DMS79 (cell line): Measurements from ENCODE around the gene HTR2A.

ENCODE experiments used
- DNase-seq: peaks from one replicate; lab custom pipeline; 2025; lab: John Stamatoyannopoulos, UW

Gene HTR2A

DNA sequence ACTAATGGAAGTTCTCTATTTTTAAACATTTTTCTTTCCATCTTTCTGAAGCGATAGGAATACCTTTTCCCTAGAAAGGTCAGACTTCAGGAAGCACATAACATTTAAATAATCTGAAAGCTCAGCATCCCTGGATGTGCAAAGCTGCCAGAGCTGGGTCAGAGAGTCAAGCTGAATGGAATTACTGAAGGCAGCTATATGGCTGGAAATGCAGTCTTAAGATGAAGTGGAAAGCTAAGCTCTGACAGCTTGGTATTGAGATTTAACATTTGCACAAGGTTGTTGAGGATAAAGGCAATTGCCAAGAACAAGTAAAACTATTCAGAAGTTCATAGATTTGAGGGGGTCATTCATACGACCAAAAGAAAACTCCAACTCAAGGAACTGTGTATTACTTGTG lies 28.8 kb downstream of the HTR2A start:
- no peak for DNase-seq

DNA sequence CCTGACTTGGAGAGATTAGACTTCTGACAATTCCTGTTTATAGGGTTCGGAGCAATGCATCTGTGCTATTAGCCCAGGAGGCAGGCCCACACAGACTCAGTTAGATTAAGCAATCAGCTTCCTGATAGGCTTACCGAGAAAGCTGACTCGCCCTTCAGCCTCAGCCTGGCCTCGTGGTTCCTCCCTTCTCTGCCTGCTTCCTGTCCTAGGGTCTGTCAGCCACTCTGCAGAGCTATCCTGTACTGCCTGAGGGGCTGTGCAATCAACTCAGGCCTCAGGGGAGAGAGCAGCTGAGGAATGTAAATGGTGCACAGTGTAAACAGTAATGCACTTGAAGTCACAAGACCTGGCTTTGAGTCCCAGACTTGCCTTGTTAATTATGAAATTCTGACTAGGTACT lies 30.7 kb downstream of the HTR2A start:
- DNase-seq, result no peak

DNA sequence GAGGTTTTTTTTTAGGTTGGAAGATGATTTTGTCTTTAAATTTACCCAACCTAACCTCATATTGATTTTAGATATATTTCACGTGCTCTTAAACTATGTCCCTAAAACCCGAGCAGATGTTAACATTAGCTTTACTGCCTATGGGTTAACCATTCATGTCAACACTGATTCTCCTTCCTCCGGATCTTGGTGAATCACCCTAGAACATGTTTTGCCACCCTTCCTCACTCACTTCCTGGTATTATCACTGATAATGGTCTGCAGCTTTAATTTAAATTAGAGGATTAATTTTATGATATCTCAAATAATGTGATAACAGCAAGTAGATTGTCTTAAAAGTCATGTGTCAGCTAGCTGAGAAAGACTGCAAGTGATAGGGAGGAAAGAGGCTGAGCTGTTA lies 31.9 kb downstream of the HTR2A start:
- DNase-seq, result no peak

DNA sequence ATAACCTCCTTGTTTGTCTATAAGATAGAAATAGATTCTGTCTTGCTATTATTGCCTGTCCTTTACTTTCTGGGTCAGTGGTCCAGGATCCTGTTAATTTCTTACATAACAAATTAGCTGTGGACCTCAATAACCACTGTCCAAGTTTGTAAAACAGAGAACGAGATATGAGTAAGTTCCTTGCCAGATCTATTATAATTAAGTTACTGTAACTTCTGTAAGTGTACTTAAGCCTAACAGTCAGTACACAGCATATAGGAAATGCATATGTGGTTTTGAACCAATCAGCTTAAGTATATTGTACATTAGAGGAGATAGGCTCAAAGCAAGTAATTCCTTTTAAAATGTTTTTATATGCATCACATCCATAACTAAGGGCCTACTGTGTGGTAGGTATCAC lies 34.9 kb downstream of the HTR2A start:
- no peak for DNase-seq

DNA sequence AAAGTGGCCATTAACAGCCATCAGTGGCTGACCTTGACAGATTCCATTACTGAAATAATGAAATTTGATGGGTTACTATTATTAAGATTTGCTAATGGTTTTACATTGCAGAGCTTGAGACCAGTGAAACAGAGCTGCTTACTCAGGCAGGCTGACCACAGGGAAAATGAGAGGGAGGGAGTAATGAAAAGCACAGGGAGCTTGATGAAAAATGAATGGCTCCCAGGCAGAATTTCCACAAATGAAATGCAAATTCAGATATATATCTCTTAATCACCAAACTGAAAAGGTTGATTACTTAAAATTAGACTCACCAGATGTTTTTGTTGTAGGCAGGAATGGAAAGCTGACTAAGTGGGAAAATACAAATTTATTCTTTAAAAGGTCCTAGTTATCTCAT lies 36.1 kb downstream of the HTR2A start:
- DNase-seq, result no peak

DNA sequence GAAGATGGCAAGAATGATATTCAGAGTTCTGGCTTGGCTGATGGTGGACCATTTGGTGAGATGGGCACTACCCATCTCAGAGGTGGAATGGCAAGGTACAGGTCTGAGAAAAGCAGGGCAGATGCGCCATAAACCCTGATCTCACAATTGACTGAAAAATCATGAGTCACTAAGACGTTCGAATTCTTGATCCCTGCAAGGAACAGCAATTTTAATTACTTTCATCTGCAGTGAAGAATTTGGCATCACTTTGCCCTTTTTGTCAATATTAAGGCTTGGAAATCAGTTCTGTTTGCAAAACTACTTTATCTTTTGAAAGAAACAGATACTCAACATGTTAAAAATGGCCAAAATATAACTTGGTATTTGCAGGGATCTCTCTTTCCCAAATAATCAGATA lies 38.1 kb downstream of the HTR2A start:
- DNase-seq, result no peak

DNA sequence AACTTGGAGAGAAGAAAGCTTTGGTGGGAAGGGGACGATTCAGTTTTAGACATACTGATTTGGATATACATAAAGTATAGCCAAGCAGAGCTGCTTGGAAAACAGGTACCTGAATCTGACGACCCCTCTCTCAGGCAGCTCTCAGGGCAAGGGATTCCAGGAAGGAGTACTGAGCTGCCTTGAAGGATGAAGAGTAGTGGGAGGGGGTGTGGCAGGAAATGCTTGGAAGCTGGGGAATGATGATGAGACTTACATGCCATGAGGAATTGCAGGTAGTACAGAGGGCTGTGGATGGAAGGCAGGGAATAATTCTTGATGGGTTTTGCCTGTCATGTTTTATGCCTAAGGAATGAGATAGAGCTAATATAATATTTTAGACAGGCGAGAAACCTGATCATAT lies 38.7 kb downstream of the HTR2A start:
- DNase-seq, result no peak

DNA sequence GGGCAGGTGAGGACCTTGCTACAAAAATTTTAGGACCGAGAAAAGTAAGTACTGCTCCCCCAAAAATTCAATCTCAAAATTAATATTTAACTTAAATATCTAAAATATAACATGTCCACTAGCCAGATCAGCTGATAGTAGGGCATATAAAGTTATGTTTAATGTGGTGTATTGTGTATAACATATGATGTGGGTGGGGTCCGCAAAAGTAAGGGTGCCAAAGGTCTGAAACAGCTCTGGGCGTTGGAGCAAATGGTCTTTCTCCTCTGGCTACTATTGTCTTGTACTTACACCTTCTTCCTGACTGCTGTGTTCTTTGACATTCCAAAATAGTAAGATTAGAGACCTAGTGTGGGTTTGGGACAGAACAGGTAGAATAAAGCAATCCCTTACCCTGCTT lies 41.2 kb downstream of the HTR2A start:
- no peak for DNase-seq

DNA sequence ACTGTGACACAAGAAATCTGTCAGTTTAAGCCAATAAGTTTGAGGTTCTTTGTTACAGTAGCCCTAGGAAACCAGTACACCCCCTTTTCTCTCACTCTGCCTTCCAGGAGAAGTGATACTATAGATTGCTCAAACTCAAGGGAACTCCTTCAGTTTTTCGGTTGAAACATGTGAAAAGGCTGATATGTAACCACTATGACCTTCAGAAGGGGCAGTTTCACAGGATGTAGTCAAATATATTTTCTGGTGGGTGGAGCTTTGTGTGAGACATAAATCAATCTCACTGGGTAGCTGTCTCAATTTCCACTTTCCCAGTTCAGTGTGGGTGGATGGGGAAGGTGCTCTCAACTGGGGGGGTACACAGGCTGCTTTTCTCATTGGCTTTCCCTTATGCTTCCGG lies 41.7 kb downstream of the HTR2A start:
- DNase-seq, result no peak

DNA sequence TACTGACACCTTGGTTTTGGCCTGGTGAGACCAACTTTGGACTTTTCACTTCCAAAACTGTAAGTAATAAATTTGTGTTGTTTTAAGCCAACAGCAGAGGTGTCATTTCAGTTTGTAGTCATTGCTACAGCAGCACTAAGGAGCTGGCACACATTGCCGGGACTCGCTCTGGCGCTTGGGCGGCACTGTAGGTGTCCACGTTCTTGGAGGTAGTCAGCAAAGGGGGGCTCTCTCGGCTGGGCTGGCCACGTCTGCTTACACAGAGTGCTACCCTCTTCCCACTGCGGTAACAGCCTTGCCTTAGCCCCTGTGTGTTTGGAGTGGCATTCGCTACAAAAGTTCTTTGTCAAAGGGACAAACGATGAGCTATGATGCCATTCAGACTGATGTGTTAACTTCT lies 44.7 kb downstream of the HTR2A start:
- no peak for DNase-seq

DNA sequence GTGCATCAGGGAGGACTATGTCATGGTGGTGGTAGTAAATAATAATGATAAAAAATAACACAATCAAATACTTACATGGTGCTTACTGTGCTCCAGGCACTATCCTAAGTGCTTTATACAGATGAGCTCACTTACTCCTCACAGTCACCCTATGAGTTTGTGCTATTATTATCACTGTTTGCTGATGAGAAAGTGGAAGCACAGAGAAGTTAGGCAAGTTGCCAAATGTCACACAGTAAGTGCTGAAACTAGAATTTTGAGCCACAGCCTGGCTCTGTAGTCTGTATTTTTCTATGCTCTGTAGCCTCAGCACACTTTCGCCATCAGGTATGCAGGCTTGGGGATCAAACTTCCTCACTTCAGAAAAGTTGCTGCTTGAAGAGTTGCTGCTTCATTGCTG lies 46.6 kb downstream of the HTR2A start:
- DNase-seq, result no peak

DNA sequence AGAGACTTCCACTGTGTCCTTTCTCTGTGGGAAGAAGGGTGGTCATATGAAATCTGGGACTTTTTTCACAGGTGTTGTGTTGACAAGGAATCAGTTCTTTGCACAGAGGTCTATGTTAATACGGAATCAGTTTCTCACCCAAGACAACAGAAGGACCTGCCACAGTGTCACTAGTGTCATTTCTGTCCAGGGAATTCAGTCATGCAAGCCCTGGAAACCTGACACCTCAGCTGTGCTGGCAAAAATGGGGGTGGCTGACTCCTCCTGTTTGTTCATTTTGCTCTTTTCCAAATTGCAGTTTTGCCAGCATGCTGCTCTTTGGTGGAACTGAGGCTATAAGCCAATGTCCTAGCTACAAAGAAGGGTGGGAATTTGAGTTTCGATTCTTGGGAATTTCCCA lies 50.1 kb downstream of the HTR2A start:
- no peak for DNase-seq

DNA sequence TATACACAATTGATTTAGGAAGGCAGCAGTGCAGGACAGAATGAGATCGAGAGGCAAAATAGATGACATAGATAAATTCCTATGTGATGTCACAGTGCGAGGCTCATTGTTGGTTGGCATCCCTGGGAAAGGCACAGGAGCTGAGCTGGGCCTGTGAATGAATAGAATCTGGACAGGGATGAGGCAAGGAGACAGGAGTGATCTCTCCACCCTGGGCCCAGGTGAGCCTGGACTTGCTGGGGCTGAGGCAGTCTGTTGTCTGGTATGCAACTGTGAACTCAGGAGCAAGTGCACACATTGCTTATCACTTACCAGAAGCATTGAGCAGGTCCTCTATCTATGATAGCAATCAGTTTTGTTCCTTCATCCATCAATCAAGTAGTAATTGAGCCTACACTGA lies 51.7 kb downstream of the HTR2A start:
- no peak for DNase-seq

DNA sequence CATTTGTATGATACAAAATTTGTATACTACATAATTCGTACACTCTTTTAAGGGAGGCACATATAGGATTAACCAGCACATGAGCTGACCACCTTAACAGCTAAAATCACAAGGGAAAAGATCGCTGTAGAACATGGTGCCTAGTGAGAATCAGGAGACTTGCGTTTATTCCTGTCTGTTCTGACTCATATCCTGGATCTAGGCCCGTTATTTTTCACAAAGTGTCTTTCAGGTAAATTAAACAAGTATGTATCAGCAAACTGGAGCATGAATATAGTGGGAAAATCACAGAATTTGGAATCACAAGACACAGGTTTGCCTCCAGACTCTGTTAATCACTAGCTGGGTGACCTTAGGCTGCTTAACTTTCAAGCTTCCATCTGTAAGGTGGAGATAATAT lies 52.4 kb downstream of the HTR2A start:
- no peak for DNase-seq

DNA sequence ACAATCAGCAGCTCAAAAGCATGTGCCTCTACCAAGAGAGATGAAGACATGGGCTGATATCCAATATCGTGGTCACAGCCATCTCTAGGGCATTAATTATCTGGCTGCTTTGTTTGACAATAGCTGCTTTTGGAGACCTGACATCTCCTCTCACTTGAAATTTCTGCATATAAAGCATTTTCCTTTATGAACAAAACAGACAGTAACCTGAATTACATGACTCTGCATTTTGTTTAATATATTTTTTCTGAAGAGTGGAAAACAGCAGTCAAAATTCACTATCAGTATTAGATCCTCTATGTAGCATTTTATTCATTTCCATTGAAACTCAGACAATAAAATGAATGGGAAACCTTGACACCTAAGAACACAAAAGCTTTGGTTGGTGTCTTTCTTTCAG lies 57.5 kb downstream of the HTR2A start:
- DNase-seq, result no peak

DNA sequence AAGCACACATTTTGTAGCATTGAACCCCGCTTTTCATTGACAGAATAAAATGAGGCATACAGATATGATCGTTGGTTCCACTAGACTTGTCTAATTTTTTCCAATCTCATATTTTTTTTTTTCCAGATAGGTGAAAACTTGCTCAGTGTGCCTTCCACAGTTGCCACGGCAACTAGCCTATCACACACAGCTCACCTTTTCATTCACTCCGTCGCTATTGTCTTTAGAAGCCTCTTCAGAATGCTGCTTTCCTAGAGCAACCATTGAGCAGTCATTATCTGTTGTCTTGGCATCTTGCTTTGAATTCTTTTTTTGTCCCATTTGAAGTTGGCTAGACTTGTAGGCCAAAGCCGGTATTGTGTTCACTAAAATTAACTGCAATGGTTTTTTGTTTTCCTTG lies 62.2 kb downstream of the HTR2A start:
- DNase-seq, result no peak

DNA sequence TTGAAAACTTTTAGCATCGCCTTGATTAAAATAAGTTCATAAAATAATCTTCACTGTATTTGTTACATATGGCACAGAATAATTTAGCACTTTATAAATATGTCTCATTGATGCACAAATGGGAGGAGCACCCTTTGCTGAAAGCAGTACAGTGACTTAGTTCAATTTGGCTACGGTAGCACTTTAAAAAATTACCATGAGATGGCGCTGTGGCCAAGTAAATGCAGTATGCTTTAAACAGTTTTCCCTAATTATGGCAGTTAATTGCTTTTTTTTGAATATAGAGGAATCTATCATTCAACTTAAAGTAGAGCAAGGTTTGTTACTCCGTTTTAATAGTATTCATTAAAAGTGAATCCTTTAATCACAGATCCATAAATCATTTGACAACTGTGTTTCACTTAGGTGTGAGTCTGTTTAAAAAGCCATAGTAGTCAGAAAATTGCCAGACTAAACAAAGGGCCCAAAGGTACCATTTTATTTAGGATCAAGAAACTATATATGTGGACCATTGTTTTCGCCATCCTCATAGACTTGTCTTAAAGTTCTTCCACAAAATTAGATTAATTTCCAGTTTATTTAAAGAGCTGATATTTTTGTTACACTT lies 65.2 kb downstream of the HTR2A start:
- DNase-seq, result peak; percentile 2

DNA sequence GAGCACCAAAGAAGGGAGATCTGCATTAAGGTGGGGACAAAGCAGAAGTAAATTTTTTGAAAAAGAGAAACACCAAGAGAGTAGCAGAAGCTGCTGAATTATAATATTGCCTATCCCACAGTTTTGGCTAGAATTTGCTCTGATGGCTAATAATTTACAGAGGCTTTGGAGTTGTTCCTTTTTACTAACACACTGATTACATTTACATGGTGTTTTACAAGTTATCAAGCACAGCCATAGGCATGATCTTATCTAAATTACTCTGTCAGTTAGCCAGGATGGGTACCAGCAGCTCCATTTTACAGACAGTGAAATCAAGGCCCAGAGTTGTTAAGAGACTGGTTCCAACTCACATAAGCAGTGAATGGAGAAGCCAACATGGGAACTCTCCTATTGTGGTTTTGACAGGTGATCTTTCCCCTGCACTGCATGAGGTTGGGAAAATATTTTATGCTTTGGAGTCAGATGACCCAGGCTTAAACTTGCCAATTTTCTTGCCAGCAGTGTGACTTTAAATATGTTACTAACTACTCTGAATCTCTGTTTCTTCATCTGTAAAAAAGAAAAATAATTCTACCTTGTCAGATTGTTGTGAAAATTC lies 66.3 kb downstream of the HTR2A start:
- no peak for DNase-seq

DNA sequence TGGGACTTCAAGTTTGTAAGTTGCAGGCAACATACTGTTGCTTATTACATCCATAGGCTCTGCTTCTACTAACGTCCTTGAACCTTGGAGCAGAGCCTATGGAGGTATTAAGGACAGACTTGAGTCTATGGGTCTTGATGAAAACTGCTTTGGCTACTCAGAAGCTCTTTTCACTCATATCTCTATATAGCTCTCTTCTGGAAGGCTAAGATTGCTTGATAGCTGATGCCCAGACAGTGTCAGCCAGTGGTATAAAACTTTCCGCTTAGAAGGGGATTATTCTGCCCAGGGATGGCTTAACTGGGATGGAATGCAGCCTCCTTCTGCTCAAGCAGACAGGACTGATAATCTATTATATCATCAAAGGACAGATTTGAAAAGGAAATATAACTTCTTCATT lies 74.3 kb downstream of the HTR2A start:
- no peak for DNase-seq

DNA sequence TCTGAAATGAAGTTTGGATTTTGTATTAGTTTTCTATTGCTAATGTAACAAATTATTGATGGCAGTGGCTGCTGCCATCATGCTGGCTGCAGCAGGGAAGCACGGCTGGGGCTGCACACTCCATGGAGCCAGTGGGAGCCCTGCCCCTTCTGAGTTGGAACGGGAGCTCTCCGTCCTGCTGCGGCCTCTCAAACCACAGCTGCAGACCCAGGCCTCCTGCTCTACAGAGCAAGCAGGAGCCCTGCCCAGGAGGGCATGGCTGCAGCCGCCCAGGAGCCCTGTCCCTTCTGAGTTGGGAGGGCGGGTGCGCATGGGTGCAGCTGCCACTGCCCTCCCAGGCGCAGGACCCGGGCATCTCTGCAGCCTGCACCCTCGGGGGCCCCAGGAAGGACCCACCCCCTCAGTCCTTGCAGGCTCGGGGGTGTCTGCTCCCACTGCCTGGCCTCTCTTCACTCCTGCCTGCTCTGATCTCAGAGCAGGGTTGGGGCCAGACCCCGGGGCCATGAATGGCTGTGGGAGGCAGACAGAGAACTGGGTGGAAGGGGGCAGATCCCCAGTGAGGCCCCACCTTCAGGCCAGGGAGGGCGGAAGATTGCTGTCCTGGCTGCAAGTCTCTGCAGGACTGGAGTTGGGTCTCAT lies 78.9 kb downstream of the HTR2A start:
- no peak for DNase-seq

DNA sequence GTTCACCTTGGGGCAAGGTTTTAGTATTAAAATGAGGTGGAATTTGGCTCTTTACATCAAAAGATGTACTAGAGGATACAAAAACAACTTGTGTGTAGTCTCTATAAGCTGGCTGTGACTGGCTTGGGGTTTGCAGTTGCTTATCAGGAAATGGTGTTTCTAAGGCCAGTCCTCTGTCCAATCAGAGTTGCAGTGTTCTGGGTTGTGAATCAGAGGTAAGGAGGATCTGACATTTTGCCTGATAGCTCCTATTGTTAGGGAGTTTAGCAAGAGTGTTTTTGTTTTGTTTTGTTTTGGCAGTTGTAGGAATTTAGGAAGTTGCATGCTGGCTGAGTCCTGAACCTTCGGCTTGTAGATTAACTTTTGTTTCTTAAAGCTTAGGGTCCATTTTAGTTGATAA lies 79.8 kb downstream of the HTR2A start:
- no peak for DNase-seq

DNA sequence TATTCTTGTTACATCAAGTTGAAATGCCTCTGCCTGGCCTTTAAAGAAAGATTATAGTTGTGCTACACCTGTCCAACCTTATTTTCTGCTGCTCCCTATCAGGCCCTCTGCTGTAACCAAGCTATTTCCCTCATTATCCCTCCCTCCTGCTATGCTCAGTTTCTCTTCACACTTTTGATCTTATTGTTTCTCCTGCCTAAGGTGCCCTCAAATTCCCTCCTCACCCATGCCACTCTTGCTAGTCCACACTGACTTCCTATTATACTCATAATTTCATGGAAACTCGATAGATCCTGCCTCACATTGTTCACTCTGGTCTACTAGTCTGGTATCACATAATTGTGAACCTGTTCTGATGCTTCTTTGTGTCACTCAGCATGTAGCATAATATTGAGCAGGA lies 80.5 kb downstream of the HTR2A start:
- no peak for DNase-seq

DNA sequence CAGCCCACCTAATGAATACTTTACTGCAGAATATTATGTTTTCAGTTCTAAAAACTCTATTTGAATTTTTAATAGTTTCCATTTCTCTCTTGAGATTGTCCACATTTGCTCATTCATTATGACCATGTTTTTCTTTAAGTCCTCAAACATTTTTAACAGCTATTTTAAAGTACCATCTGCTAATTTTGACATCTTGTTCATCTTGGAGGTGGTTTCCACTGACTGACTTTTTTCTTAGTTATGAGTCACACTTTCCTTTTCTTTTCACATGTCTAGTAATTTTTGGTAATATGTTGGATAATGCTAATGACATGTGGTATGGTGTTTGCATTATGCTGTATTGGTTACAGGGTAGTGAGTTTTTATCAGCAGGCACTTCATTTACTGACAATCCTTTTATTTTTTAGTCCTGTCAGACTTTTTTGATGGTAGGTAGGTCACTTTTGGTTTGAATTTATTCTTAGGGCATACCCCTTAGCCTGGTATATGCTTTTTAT lies 84.5 kb downstream of the HTR2A start:
- no peak for DNase-seq

DNA sequence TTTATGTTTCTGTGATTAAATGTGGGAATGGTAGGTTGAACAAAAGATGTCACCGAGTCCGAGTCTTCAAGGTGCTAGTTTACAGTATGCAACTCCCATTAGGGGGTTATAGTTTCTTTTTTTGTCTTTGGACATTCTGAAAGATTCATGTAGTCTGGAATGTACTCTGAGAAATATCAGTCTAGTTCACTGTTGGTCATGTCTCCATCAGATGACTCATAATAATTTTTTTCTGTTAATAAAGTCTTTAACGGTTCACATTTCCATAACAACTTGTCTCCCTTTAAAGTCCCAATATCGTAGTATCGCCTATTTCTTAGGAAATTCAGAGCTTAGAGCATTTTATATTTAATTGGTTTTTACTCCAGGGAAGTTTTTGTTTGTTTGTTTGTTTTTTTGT lies 86.4 kb downstream of the HTR2A start:
- DNase-seq, result no peak
